GM12878 (cell line): ENCODE results near the gene KRT80. TPM values are rescaled to one million over a fixed set of nuclear protein-coding genes. Genes with fewer than 3 reads are reported as not detected.
A peak's percentile ranks its signal among the peaks of the same experiment; 100 is the strongest.

Source experiments
- BACH1 ChIP-seq: fragments of 450-650 bp; IDR thresholded peaks from 2 replicates; pipeline ENCODE4 v1.6.1; 2017; ENCODE audit warnings: mild to moderate bottlenecking, borderline replicate concordance
- CBX3 ChIP-seq: fragments of 200-600 bp; sonication (generic); IDR thresholded peaks from 2 replicates; pipeline ENCODE4 v1.6.1; 2016; ENCODE audit warnings: low read depth, borderline replicate concordance
- CHD4 ChIP-seq: fragments of 200-600 bp; sonication (generic); IDR thresholded peaks from 2 replicates; pipeline ENCODE4 v1.6.1; 2016; ENCODE audit warnings: mild to moderate bottlenecking
- EGR1 ChIP-seq, 2 experiments: IDR thresholded peaks; 1 replicate in 1 of 2; 2 replicates in 1 of 2; pipeline ENCODE4 v1.6.1; 2011 to 2012; ENCODE audit warnings: low read depth in 2 of 2, low read length in 2 of 2, borderline replicate concordance in 1 of 2, mild to moderate bottlenecking in 1 of 2, moderate library complexity in 1 of 2
- HDGF ChIP-seq: fragments of 450-650 bp; IDR thresholded peaks from 2 replicates; pipeline ENCODE4 v1.6.1; 2016; ENCODE audit warnings: antibody characterized with exemption
- JUNB ChIP-seq: IDR thresholded peaks from 2 replicates; pipeline ENCODE4 v1.6.1; 2016; ENCODE audit warnings: antibody characterized with exemption, mild to moderate bottlenecking
- NFIC ChIP-seq: IDR thresholded peaks from 2 replicates; pipeline ENCODE4 v1.6.1; 2012; ENCODE audit warnings: low read depth, mild to moderate bottlenecking, inconsistent platforms, low read length, moderate library complexity
- PAX8 ChIP-seq: fragments of 450-650 bp; IDR thresholded peaks from 2 replicates; pipeline ENCODE4 v1.6.1; 2017; ENCODE audit warnings: mild to moderate bottlenecking, moderate library complexity
- POU2F2 ChIP-seq: IDR thresholded peaks from 3 replicates; pipeline ENCODE4 v1.6.1; 2011; ENCODE audit warnings: low read depth, mild to moderate bottlenecking, low read length, borderline replicate concordance
- RUNX3 ChIP-seq: IDR thresholded peaks from 2 replicates; pipeline ENCODE4 v1.6.1; 2012; ENCODE audit warnings: low read length, inconsistent platforms
- SMARCA5 ChIP-seq: fragments of 450-650 bp; IDR thresholded peaks from 2 replicates; pipeline ENCODE4 v1.6.1; 2017; ENCODE audit warnings: mild to moderate bottlenecking
- SREBF2 ChIP-seq: IDR thresholded peaks from 2 replicates; pipeline ENCODE4 v1.6.1; 2012; ENCODE audit warnings: mild to moderate bottlenecking, low read length
- ZNF622 ChIP-seq: fragments of 450-650 bp; IDR thresholded peaks from 2 replicates; pipeline ENCODE4 v1.6.1; 2017; ENCODE audit warnings: mild to moderate bottlenecking, inconsistent platforms
- polyA plus RNA-seq, 11 experiments: library from polyadenylated mRNA; depleted of rRNA in 4 of 11; unstranded in 6 of 11; stranded (reverse) in 5 of 11; fragments of >200 nt; fragmentation: Nextera tagmentation in 4 of 11; fragmentation: Illumina TruSeq in 1 of 11; extraction: Ambion mirVana in 4 of 11; extraction: Trizol in 1 of 11; gene quantifications; 1 replicate in 1 of 11; 2 replicates in 10 of 11; pipeline versions ENCODE4 v1.2.1 to v1.2.3, GENCODE V29; 2011 to 2016; ENCODE audit warnings: inconsistent platforms in 2 of 11, missing spikeins in 2 of 11, low read depth in 1 of 11
- total RNA-seq, 4 experiments: library from RNA; depleted of rRNA in 3 of 4; stranded (reverse); fragments of >200 nt in 3 of 4; fragmentation: Illumina TruSeq in 1 of 4; extraction: Trizol in 1 of 4; gene quantifications; 2 replicates each; pipeline versions ENCODE4 v1.2.1 to v1.2.3, GENCODE V29; 2013 to 2021
- TF ChIP-seq, protein P1 (sequence below): fragments of 450-650 bp; IDR thresholded peaks from 2 replicates; pipeline ENCODE4 v1.6.1; 2018; ENCODE audit warnings: borderline replicate concordance, mild to moderate bottlenecking; ENCODE audit not compliant: partially characterized antibody
- TF ChIP-seq, protein P2 (sequence below): IDR thresholded peaks from 2 replicates; pipeline ENCODE4 v1.6.1; 2012; ENCODE audit warnings: improper control_type of control experiment, low read depth, low read length; ENCODE audit not compliant: insufficient replicate concordance
- TF ChIP-seq, protein P3 (sequence below): IDR thresholded peaks from 2 replicates; pipeline ENCODE4 v1.6.1; 2012; ENCODE audit warnings: low read depth, low read length, improper control_type of control experiment
- TF ChIP-seq, protein P4 (sequence below): fragments of 450-650 bp; conservative IDR thresholded peaks from 2 replicates; pipeline ENCODE4 v1.6.1; 2017; ENCODE audit warnings: mild to moderate bottlenecking, moderate library complexity
- TF ChIP-seq, protein P5 (sequence below), 3 experiments: IDR thresholded peaks in 2 of 3; conservative IDR thresholded peaks in 1 of 3; 2 replicates each; pipeline ENCODE4 v1.5.1; 2011; ENCODE audit warnings: low read depth in 3 of 3, low read length in 3 of 3, mild to moderate bottlenecking in 3 of 3, control low read depth in 2 of 3, moderate library complexity in 2 of 3, inconsistent platforms in 1 of 3, mixed read lengths in 1 of 3; ENCODE audit not compliant: control insufficient read depth in 2 of 3, insufficient read depth in 1 of 3; ENCODE audit errors: extremely low read depth in 1 of 3

The KRT80 gene
- total and polyA plus RNA-seq, 10 of the 15 experiments (the other 5 are each of a cell fraction or from before 2014, with no cell fraction given): 0.01 TPM; not detected in 9

DNA sequence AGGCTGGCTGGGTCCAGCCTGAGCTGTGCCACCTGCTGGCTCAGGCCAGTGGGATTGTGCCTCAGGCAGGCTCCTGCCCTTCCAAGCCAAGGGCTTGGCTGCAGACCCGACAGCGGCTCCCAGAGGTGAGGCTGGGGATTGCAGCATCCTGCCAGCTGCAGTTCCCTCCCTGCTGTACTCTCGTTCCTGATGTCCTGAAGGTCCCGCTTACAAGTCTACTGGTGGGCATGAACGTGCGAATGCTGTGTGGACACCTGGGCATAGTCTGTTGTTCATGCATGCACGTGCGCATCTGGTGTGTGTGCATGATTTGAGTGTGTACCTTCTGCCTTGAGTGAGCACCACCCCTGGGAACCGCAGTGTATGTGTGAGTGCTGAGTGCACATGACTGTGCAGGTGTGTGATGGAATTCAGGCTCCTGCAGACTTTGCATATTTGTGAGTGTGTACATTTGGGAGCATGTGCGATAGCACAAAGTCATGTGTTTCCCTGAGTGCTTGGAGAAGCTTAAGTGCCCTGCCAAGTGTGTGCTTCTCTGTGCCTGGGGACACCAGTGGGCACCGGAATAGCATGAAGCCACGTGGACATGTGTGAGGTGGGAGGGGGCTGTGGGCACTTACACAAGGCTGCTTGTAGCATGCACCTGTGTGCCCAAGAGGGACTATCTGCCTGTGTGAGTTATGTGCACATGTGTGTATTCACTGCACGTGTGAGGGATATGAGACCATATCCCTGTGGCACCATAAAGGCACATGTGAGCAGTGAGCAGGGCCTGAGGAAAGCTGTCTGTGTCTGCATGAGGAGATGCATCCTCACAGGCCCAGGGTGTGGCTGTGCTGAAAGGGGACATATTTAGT is 22.0 kb upstream of the KRT80 start (continued):
- TF ChIP-seq, protein P1, sequence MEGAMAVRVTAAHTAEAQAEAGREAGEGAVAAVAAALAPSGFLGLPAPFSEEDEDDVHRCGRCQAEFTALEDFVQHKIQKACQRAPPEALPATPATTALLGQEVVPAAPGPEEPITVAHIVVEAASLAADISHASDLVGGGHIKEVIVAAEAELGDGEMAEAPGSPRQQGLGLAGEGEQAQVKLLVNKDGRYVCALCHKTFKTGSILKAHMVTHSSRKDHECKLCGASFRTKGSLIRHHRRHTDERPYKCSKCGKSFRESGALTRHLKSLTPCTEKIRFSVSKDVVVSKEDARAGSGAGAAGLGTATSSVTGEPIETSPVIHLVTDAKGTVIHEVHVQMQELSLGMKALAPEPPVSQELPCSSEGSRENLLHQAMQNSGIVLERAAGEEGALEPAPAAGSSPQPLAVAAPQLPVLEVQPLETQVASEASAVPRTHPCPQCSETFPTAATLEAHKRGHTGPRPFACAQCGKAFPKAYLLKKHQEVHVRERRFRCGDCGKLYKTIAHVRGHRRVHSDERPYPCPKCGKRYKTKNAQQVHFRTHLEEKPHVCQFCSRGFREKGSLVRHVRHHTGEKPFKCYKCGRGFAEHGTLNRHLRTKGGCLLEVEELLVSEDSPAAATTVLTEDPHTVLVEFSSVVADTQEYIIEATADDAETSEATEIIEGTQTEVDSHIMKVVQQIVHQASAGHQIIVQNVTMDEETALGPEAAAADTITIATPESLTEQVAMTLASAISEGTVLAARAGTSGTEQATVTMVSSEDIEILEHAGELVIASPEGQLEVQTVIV: no peak
- no peak for TF ChIP-seq BACH1
- TF ChIP-seq ZNF622: no peak
- TF ChIP-seq, protein P2, sequence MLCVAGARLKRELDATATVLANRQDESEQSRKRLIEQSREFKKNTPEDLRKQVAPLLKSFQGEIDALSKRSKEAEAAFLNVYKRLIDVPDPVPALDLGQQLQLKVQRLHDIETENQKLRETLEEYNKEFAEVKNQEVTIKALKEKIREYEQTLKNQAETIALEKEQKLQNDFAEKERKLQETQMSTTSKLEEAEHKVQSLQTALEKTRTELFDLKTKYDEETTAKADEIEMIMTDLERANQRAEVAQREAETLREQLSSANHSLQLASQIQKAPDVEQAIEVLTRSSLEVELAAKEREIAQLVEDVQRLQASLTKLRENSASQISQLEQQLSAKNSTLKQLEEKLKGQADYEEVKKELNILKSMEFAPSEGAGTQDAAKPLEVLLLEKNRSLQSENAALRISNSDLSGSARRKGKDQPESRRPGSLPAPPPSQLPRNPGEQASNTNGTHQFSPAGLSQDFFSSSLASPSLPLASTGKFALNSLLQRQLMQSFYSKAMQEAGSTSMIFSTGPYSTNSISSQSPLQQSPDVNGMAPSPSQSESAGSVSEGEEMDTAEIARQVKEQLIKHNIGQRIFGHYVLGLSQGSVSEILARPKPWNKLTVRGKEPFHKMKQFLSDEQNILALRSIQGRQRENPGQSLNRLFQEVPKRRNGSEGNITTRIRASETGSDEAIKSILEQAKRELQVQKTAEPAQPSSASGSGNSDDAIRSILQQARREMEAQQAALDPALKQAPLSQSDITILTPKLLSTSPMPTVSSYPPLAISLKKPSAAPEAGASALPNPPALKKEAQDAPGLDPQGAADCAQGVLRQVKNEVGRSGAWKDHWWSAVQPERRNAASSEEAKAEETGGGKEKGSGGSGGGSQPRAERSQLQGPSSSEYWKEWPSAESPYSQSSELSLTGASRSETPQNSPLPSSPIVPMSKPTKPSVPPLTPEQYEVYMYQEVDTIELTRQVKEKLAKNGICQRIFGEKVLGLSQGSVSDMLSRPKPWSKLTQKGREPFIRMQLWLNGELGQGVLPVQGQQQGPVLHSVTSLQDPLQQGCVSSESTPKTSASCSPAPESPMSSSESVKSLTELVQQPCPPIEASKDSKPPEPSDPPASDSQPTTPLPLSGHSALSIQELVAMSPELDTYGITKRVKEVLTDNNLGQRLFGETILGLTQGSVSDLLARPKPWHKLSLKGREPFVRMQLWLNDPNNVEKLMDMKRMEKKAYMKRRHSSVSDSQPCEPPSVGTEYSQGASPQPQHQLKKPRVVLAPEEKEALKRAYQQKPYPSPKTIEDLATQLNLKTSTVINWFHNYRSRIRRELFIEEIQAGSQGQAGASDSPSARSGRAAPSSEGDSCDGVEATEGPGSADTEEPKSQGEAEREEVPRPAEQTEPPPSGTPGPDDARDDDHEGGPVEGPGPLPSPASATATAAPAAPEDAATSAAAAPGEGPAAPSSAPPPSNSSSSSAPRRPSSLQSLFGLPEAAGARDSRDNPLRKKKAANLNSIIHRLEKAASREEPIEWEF: no peak
- no peak for TF ChIP-seq SREBF2
- TF ChIP-seq, protein P3, sequence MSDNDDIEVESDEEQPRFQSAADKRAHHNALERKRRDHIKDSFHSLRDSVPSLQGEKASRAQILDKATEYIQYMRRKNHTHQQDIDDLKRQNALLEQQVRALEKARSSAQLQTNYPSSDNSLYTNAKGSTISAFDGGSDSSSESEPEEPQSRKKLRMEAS: no peak
- TF ChIP-seq SMARCA5: no peak
- TF ChIP-seq CHD4: no peak
- TF ChIP-seq, protein P4, sequence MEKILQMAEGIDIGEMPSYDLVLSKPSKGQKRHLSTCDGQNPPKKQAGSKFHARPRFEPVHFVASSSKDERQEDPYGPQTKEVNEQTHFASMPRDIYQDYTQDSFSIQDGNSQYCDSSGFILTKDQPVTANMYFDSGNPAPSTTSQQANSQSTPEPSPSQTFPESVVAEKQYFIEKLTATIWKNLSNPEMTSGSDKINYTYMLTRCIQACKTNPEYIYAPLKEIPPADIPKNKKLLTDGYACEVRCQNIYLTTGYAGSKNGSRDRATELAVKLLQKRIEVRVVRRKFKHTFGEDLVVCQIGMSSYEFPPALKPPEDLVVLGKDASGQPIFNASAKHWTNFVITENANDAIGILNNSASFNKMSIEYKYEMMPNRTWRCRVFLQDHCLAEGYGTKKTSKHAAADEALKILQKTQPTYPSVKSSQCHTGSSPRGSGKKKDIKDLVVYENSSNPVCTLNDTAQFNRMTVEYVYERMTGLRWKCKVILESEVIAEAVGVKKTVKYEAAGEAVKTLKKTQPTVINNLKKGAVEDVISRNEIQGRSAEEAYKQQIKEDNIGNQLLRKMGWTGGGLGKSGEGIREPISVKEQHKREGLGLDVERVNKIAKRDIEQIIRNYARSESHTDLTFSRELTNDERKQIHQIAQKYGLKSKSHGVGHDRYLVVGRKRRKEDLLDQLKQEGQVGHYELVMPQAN: no peak
- no peak for TF ChIP-seq PAX8
- no peak for TF ChIP-seq HDGF
- no peak for TF ChIP-seq CBX3
- TF ChIP-seq, protein P5, sequence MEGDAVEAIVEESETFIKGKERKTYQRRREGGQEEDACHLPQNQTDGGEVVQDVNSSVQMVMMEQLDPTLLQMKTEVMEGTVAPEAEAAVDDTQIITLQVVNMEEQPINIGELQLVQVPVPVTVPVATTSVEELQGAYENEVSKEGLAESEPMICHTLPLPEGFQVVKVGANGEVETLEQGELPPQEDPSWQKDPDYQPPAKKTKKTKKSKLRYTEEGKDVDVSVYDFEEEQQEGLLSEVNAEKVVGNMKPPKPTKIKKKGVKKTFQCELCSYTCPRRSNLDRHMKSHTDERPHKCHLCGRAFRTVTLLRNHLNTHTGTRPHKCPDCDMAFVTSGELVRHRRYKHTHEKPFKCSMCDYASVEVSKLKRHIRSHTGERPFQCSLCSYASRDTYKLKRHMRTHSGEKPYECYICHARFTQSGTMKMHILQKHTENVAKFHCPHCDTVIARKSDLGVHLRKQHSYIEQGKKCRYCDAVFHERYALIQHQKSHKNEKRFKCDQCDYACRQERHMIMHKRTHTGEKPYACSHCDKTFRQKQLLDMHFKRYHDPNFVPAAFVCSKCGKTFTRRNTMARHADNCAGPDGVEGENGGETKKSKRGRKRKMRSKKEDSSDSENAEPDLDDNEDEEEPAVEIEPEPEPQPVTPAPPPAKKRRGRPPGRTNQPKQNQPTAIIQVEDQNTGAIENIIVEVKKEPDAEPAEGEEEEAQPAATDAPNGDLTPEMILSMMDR (IDR thresholded peaks at IDR 0.05 in 2 of 3, conservative IDR thresholded peaks at IDR 0.05 in 1 of 3; ENCODE audit: control insufficient read depth in 2 of 3, extremely low read depth in 1 of 3, insufficient read depth in 1 of 3, low read depth in 3 of 3, low read length in 3 of 3): peak; percentile 82 to 94 (median 83)
- TF ChIP-seq RUNX3: no peak
- TF ChIP-seq NFIC: no peak
- TF ChIP-seq JUNB: no peak
- TF ChIP-seq POU2F2: no peak
- TF ChIP-seq EGR1 (IDR thresholded peaks at IDR 0.05; ENCODE audit: borderline replicate concordance in 1 of 2, low read depth in 2 of 2, low read length in 2 of 2): no peak
